GM18951 (cell line): ENCODE measurements around the gene CDH4.

ENCODE experiments used
- POLR2A ChIP-seq: IDR thresholded peaks from 4 replicates; pipeline ENCODE4 v1.6.1; 2011; ENCODE audit warnings: mild to moderate bottlenecking; ENCODE audit not compliant: insufficient read length, insufficient read depth; ENCODE audit errors: extremely low read depth
- in situ Hi-C: fragments of 300-500 bp; cut with MboI; formaldehyde crosslinking; loops from one replicate; pipeline ENCODE4 v1.12.0; 2022; ENCODE audit warnings: low sequenced_read_pairs, mixed read lengths, inconsistent platforms; ENCODE audit not compliant: unreplicated experiment

CDH4 gene

GRCh38 chr20:61543931-61544745, 292.1 kb downstream of the CDH4 start:
- TF ChIP-seq POLR2A: no peak
- in situ Hi-C loops: no loop called here

GRCh38 chr20:61544910-61545889, 293.1 kb downstream of the CDH4 start:
- in situ Hi-C loops: no loop called here
- no peak for TF ChIP-seq POLR2A

- in situ Hi-C loops: no loop called here
- no peak for TF ChIP-seq POLR2A
These were observed 294.6 kb downstream of the CDH4 start for GRCh38 chr20:61546641-61547040.

- in situ Hi-C loops: no loop called here
- TF ChIP-seq POLR2A: no peak
These were observed 296.0 kb downstream of the CDH4 start for GRCh38 chr20:61548069-61548468.

GRCh38 chr20:61549865-61550264, 297.8 kb downstream of the CDH4 start:
- in situ Hi-C loops: no loop called here
- no peak for TF ChIP-seq POLR2A

- TF ChIP-seq POLR2A: no peak
- in situ Hi-C loops: no loop called here
These were observed 299.3 kb downstream of the CDH4 start for GRCh38 chr20:61551401-61551800.

GRCh38 chr20:61554617-61555016, 302.6 kb downstream of the CDH4 start:
- in situ Hi-C loops: no loop called here
- TF ChIP-seq POLR2A: no peak

GRCh38 chr20:61555566-61555965, 303.5 kb downstream of the CDH4 start:
- in situ Hi-C loops: no loop called here
- TF ChIP-seq POLR2A: no peak

- no peak for TF ChIP-seq POLR2A
- in situ Hi-C loops: no loop called here
These were observed 304.1 kb downstream of the CDH4 start for GRCh38 chr20:61556111-61556510.

GRCh38 chr20:61556673-61557072, 304.6 kb downstream of the CDH4 start:
- in situ Hi-C loops: no loop called here
- TF ChIP-seq POLR2A: no peak

- TF ChIP-seq POLR2A: no peak
- in situ Hi-C loops: no loop called here
These were observed 305.6 kb downstream of the CDH4 start for GRCh38 chr20:61557621-61558020.

- no peak for TF ChIP-seq POLR2A
- in situ Hi-C loops: no loop called here
These were observed 306.7 kb downstream of the CDH4 start for GRCh38 chr20:61558726-61559125.

GRCh38 chr20:61559706-61560315, 307.8 kb downstream of the CDH4 start:
- in situ Hi-C loops: no loop called here
- TF ChIP-seq POLR2A: no peak
